Measurements from ENCODE around the gene RARB. TPM values are rescaled to one million over a fixed set of nuclear protein-coding genes. Genes with fewer than 3 reads are reported as not detected.

RARB gene
- total RNA-seq, 2 donors from 2014 or later, result 15.2 to 22.8 TPM

DNA sequence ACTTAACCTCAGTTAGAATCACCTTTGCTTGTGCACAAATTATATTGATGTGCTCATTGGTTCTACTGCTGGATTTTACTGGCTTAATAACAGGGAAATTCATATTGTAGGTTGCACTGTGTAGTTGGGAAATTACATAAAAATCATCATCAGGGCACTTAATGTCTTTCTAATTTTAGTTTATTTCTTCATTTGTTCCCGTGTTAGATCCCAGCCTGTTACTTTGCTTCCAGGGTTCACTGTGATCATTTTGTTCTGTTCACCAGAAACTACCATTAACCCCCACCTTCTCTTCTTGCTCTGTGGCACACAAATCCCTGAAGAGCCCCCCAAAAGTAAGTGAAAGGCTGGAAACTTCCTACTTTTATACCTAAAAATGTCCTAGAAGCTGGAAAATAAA lies 80.4 kb downstream of the RARB start:
- H3K4me1 ChIP-seq, result peaks cover 0 to 54% of the 10 kb centered on the region in 2 donors
- TF ChIP-seq, protein P1, sequence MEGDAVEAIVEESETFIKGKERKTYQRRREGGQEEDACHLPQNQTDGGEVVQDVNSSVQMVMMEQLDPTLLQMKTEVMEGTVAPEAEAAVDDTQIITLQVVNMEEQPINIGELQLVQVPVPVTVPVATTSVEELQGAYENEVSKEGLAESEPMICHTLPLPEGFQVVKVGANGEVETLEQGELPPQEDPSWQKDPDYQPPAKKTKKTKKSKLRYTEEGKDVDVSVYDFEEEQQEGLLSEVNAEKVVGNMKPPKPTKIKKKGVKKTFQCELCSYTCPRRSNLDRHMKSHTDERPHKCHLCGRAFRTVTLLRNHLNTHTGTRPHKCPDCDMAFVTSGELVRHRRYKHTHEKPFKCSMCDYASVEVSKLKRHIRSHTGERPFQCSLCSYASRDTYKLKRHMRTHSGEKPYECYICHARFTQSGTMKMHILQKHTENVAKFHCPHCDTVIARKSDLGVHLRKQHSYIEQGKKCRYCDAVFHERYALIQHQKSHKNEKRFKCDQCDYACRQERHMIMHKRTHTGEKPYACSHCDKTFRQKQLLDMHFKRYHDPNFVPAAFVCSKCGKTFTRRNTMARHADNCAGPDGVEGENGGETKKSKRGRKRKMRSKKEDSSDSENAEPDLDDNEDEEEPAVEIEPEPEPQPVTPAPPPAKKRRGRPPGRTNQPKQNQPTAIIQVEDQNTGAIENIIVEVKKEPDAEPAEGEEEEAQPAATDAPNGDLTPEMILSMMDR (IDR thresholded peaks at IDR 0.05), result no peak
- H3K4me3 ChIP-seq, result no peak overlapping the region
- H3K36me3 ChIP-seq, result no peaks in the 10 kb centered on the region
- DNase-seq (ENCODE audit: low spot score), result no peak
- H3K27me3 ChIP-seq, result no peaks in the 10 kb centered on the region
- H3K27ac ChIP-seq, result peak overlapping the region; percentile 73 to 83
- H3K9me3 ChIP-seq, result no peaks in the 10 kb centered on the region

DNA sequence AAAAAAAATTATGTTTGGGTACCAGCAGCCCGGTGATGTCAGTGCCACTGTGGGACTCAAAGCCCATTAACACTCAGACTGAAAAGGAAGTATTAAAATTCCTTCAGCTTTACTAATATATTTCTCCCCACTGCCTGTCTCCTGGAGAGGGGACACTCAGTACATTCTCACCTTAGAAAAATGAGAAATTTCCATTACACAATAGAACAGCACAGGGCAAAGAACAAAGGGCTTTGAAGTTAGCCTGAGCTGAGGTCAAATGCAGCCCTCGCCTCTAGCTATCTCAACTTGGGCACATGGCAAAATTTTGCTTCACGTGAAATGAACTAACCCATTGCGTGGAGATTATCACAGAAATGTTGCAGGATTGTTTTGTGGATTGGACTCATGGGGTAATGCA lies 80.8 kb downstream of the RARB start:
- TF ChIP-seq, protein P1 (IDR thresholded peaks at IDR 0.05), result no peak

DNA sequence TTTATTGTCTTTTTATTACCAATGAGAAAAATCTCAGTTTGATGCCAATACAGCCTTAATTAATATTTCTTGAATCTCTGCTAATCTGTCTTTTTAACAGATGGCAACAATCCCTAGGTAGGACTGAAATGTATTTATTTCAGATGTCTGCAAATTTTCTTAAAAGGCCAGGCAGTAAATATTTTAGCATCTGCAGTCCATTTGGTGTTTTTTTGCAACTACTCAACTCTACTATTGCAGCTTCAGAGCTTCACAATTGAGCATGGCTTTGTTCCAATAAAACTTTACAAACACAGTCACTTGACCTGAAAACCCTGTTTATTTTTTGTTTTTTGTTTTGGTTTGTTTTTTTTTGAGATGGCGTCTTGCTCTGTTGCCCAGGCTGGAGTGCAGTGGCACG lies 82.7 kb downstream of the RARB start:
- Histone ChIP-seq H3K4me1 (peaks cover 0 to 62% of the 10 kb centered on the region in 2 donors), H3K9me3 (no peaks in the 10 kb centered on the region), H3K27ac (peak overlapping the region in 1 of 2 donors; percentile 83), H3K36me3 (no peaks in the 10 kb centered on the region), H3K4me3 (no peak overlapping the region), H3K27me3 (no peaks in the 10 kb centered on the region)
- DNase-seq (ENCODE audit: low spot score), result no peak
- TF ChIP-seq, protein P1 (IDR thresholded peaks at IDR 0.05), result no peak

More for the DNA sequence above, 80.8 kb downstream of the RARB start:
- Histone ChIP-seq H3K9me3 (no peaks in the 10 kb centered on the region), H3K27ac (peak overlapping the region; percentile 73 to 83), H3K4me3 (no peak overlapping the region), H3K27me3 (no peaks in the 10 kb centered on the region), H3K4me1 (peaks cover 0 to 54% of the 10 kb centered on the region in 2 donors), H3K36me3 (no peaks in the 10 kb centered on the region)
- no peak for DNase-seq (ENCODE audit: low spot score)

DNA sequence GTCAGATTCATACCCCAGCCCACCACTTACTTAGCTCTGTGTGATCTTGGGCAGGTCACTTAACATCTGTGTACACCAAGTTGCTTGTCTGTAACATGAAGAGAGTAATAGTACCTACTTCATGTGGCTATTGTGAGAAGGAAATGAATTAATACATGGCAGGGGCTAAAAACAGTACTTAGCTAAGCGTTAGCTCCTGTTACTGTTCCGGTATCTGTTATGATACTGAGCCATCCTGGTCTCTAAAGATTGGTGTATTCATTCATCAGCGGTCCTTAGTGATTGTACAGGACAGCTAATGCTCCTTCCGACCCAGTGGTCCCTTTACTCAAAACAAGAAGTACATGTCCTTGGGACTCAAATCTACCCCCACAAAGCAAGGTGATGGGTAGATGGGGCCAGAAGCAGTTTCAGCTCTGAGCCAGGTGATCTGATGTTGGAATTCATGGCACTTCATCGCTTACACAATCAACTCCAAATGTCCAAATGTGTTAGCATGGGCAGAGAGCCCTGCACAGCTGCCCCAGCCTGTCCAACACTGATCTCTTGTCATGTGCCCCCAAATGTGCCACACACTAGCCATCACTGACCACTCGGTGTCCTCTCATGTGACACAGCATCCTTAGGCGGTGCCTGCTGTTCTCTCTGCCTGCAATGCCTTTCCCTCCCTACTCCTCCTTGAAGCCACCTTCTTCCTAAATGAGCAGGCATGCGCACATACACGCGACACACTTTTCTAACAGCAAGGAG lies 84.1 kb downstream of the RARB start:
- TF ChIP-seq, protein P1 (IDR thresholded peaks at IDR 0.05), result no peak
- H3K27me3 ChIP-seq, result no peaks in the 10 kb centered on the region
- H3K36me3 ChIP-seq, result no peaks in the 10 kb centered on the region
- no peaks in the 10 kb centered on the region for H3K9me3 ChIP-seq
- no peak overlapping the region for H3K4me3 ChIP-seq
- peak overlapping the region; percentile 60 to 80 for H3K27ac ChIP-seq
- DNase-seq (ENCODE audit: low spot score), result no peak
- H3K4me1 ChIP-seq, result peaks cover 0 to 62% of the 10 kb centered on the region in 2 donors

DNA sequence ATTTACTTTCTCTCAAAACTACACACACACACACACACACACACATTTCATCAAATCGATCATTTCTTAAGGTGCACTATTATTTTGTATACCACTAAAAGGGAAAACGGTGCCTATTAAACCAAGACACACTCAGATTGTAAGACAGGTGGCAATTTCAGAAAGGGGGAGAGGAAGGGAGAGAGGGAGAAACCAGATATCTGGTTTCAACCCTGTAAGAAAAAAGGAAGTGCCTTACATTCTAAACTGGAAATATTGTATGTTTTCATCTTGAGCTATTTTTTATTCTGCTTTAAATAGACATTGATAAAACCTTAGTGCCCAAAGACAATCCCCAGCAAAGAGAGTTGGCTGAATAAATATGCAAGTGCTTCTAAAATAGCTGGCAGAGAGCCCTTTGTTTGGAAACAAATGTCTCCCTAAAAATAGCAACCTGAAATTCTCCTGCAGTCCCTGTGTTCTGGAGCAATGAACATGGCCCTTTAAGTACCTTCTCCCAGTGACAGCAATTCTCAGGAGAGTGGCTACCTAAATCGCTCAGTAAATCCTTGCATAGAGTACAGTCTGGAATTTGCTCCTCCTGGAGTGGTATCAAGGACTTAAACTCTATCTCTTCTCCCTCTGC lies 85.7 kb downstream of the RARB start:
- H3K4me3 ChIP-seq, result no peak overlapping the region
- peak overlapping the region; percentile 60 to 80 for H3K27ac ChIP-seq
- TF ChIP-seq, protein P1 (IDR thresholded peaks at IDR 0.05), result no peak
- no peaks in the 10 kb centered on the region for H3K36me3 ChIP-seq
- DNase-seq (ENCODE audit: low spot score), result no peak
- H3K9me3 ChIP-seq, result no peaks in the 10 kb centered on the region
- no peaks in the 10 kb centered on the region for H3K27me3 ChIP-seq
- peaks cover 0 to 49% of the 10 kb centered on the region in 2 donors for H3K4me1 ChIP-seq
